Body of pancreas (tissue), 4 donors: ENCODE measurements around the gene HOXB3.

ENCODE experiments used
- CTCF ChIP-seq, 7 experiments: fragments of 450-650 bp in 4 of 7; fragments of 200-600 bp in 3 of 7; sonication (generic) in 3 of 7; IDR thresholded peaks; one replicate each; pipeline ENCODE4 v1.5.1; 2016 to 2019; ENCODE audit warnings: antibody characterized with exemption in 7 of 7
- POLR2A ChIP-seq, 3 donors: fragments of 450-650 bp; IDR thresholded peaks; one replicate each; pipeline ENCODE4 v1.6.1; 2016; ENCODE audit warnings: antibody characterized with exemption in 3 of 3, mild to moderate bottlenecking in 2 of 3

GRCh38 chr17:48576479-48577309, 13.3 kb downstream of the HOXB3 start:
- TF ChIP-seq POLR2A (IDR thresholded peaks at IDR 0.05) (no peak), CTCF (IDR thresholded peaks at IDR 0.05) (no peak)
